Kidney epithelial cell (primary cell): ENCODE data around the gene ATP11C. TPM values are rescaled to one million over a fixed set of nuclear protein-coding genes. Genes with fewer than 3 reads are reported as not detected.

Experiments used
- DNase-seq: peaks from one replicate; pipeline ENCODE4 v3.0.0-alpha.2; 2010; ENCODE audit warnings: low read depth
- H3K27me3 ChIP-seq: 2 replicates; pipeline ENCODE4 v1.6.0; 2011; ENCODE audit warnings: low read length; ENCODE audit not compliant: control insufficient read depth, insufficient read depth
- H3K36me3 ChIP-seq: 2 replicates; pipeline ENCODE4 v1.5.1; 2011; ENCODE audit warnings: low read length; ENCODE audit not compliant: control insufficient read depth, insufficient read depth
- H3K4me3 ChIP-seq: 2 replicates; pipeline ENCODE4 v1.5.1; 2011; ENCODE audit warnings: low read depth, mild to moderate bottlenecking, control low read depth, low read length
- CTCF ChIP-seq: IDR thresholded peaks from 2 replicates; pipeline ENCODE4 v1.5.1; 2011; ENCODE audit warnings: mild to moderate bottlenecking, moderate library complexity, low read length, control low read depth, inconsistent platforms; ENCODE audit not compliant: insufficient read depth, poor library complexity, severe bottlenecking
- total RNA-seq: library from RNA; depleted of rRNA; stranded (reverse); fragments of >200 nt; gene quantifications from 2 replicates; pipeline ENCODE4 v1.2.3, GENCODE V29; 2015

ATP11C gene
- total RNA-seq, 1 donor from 2014 or later, result 32.4 TPM

- Histone ChIP-seq H3K4me3 (no peak overlapping the region), H3K27me3 (no peaks in the 10 kb centered on the region), H3K36me3 (no peaks in the 10 kb centered on the region)
- no peak for TF ChIP-seq CTCF
- DNase-seq, result no peak
Observed at GRCh38 chrX:139883984-139884383, 48.9 kb downstream of the ATP11C start.

- no peaks in the 10 kb centered on the region for H3K36me3 ChIP-seq
- no peak overlapping the region for H3K4me3 ChIP-seq
- no peak for DNase-seq
- TF ChIP-seq CTCF, result no peak
- H3K27me3 ChIP-seq, result no peaks in the 10 kb centered on the region
Observed at GRCh38 chrX:139882299-139882698, 50.6 kb downstream of the ATP11C start.

- no peak for DNase-seq
- H3K36me3 ChIP-seq, result no peaks in the 10 kb centered on the region
- no peaks in the 10 kb centered on the region for H3K27me3 ChIP-seq
- no peak for TF ChIP-seq CTCF
- no peak overlapping the region for H3K4me3 ChIP-seq
Observed at GRCh38 chrX:139881572-139881971, 51.3 kb downstream of the ATP11C start.

GRCh38 chrX:139881130-139881529 is 51.7 kb downstream of the ATP11C start:
- Histone ChIP-seq H3K36me3 (no peaks in the 10 kb centered on the region), H3K4me3 (no peak overlapping the region), H3K27me3 (no peaks in the 10 kb centered on the region)
- TF ChIP-seq CTCF, result no peak
- DNase-seq, result peak; percentile 4

- no peak overlapping the region for H3K4me3 ChIP-seq
- no peak for DNase-seq
- H3K36me3 ChIP-seq, result no peaks in the 10 kb centered on the region
- no peak for TF ChIP-seq CTCF
- no peaks in the 10 kb centered on the region for H3K27me3 ChIP-seq
Observed at GRCh38 chrX:139877710-139878414, 55.0 kb downstream of the ATP11C start.

- Histone ChIP-seq H3K4me3 (no peak overlapping the region), H3K27me3 (no peaks in the 10 kb centered on the region), H3K36me3 (no peaks in the 10 kb centered on the region)
- no peak for DNase-seq
- TF ChIP-seq CTCF, result no peak
Observed at GRCh38 chrX:139875841-139876240, 57.0 kb downstream of the ATP11C start.
